HepG2 (cell line): Measurements from ENCODE around the gene RPH3AL. TPM values are rescaled to one million over a fixed set of nuclear protein-coding genes. Genes with fewer than 3 reads are reported as not detected.

Source experiments
- ATAC-seq: fragments of 200-7000 bp; cut with Tn5 transposase; 3 replicates; pipeline ENCODE4 v1.9.1; 2020; ENCODE audit warnings: mild to moderate bottlenecking, moderate library complexity
- BruUV-seq: library from RNA; stranded (reverse); fragments of 400-500 nt; replicated peaks from 2 replicates; lab custom pipeline; 2021; lab: Mats Ljungman, UMichigan
- CTCF ChIA-PET: fragments of 300-600 bp; formaldehyde crosslinking; extraction: SDS; loops from one replicate; lab custom pipeline; 2021; ENCODE audit warnings: low total read pairs, inconsistent platforms, low intra/inter-chr PET ratio; lab: Yijun Ruan, JAX
- POLR2A ChIA-PET: fragments of 350-600 bp; sonication (Branson Sonifier 250); formaldehyde crosslinking; loops from one replicate; lab custom pipeline; 2020; ENCODE audit warnings: antibody characterized with exemption, inconsistent platforms; lab: Yijun Ruan, JAX
- DNase-seq: peaks from one replicate; pipeline ENCODE4 v3.0.0-alpha.2; 2015; ENCODE audit warnings: low spot score
- FAIRE-seq: peaks from 3 replicates; lab custom pipeline; 2011; peaks lifted over from hg19 to GRCh38; lab: Jason Lieb, UNC
- H2AFZ ChIP-seq: one replicate; pipeline ENCODE4 v1.6.1; 2011; ENCODE audit warnings: low read length, inconsistent platforms
- H3K27ac ChIP-seq: fragments of 300-600 bp; 3 replicates; pipeline ENCODE4 v1.8.0; 2011; ENCODE audit warnings: mixed run types, mild to moderate bottlenecking, mixed read lengths, low read length, inconsistent platforms; ENCODE audit not compliant: insufficient read depth; ENCODE audit errors: extremely low read length
- H3K27me3 ChIP-seq, 2 experiments: fragments of 200-600 bp in 1 of 2; 2 replicates in 1 of 2; 3 replicates in 1 of 2; pipeline versions ENCODE4 v1.6.0 to v1.8.0; 2011; ENCODE audit warnings: low read length in 2 of 2, mild to moderate bottlenecking in 2 of 2, moderate library complexity in 2 of 2, inconsistent platforms in 1 of 2; ENCODE audit not compliant: insufficient read depth in 2 of 2, control insufficient read depth in 1 of 2
- H3K36me3 ChIP-seq, 2 experiments: fragments of 200-600 bp in 1 of 2; replicated peaks in 1 of 2; 2 replicates in 1 of 2; 3 replicates in 1 of 2; pipeline versions ENCODE4 v1.5.1 to v1.8.0; 2011; ENCODE audit warnings: low read length in 2 of 2, inconsistent platforms in 1 of 2; ENCODE audit not compliant: insufficient read depth in 2 of 2, control insufficient read depth in 1 of 2
- H3K4me1 ChIP-seq: 2 replicates; pipeline ENCODE4 v1.5.1; 2012; ENCODE audit warnings: low read length, inconsistent platforms; ENCODE audit not compliant: insufficient read depth
- H3K4me2 ChIP-seq: 2 replicates; pipeline ENCODE4 v1.6.0; 2011; ENCODE audit warnings: low read depth, low read length, inconsistent platforms
- H3K4me3 ChIP-seq, 3 experiments: fragments of 200-600 bp in 1 of 3; sonication (generic), shearing (Covaris generic) in 1 of 3; replicated peaks in 1 of 3; 2 replicates each; pipeline ENCODE4 v1.5.1; 2011 to 2016; ENCODE audit warnings: low read length in 3 of 3, inconsistent platforms in 2 of 3, low read depth in 2 of 3, mild to moderate bottlenecking in 2 of 3, control low read depth in 1 of 3, mixed read lengths in 1 of 3; ENCODE audit not compliant: insufficient read depth in 1 of 3
- H3K79me2 ChIP-seq: one replicate; pipeline ENCODE4 v1.6.1; 2011; ENCODE audit warnings: low read length, inconsistent platforms; ENCODE audit not compliant: insufficient read depth
- H3K9ac ChIP-seq: 2 replicates; pipeline ENCODE4 v1.6.0; 2011; ENCODE audit warnings: mild to moderate bottlenecking, low read depth, low read length, inconsistent platforms; ENCODE audit not compliant: insufficient read depth
- H3K9me3 ChIP-seq: 2 replicates; pipeline ENCODE4 v1.5.1; 2012; ENCODE audit warnings: mild to moderate bottlenecking, low read length
- H4K20me1 ChIP-seq: 2 replicates; pipeline ENCODE4 v1.6.0; 2011; ENCODE audit warnings: inconsistent platforms, mild to moderate bottlenecking, low read length, moderate library complexity; ENCODE audit not compliant: insufficient read depth
- BORCS8-MEF2B ChIP-seq: sonication (generic); formaldehyde crosslinking; IDR thresholded peaks from 2 replicates; pipeline ENCODE4 v1.8.0; 2022; ENCODE audit warnings: mild to moderate bottlenecking, missing genetic modification reagents
- TBX2 ChIP-seq: sonication (generic); formaldehyde crosslinking; IDR thresholded peaks from 2 replicates; pipeline ENCODE4 v1.5.0; 2020; ENCODE audit warnings: missing genetic modification reagents, mild to moderate bottlenecking, borderline replicate concordance
- ZNF280B ChIP-seq: sonication (generic); formaldehyde crosslinking; IDR thresholded peaks from 2 replicates; pipeline ENCODE4 v1.5.0; 2020; ENCODE audit warnings: missing genetic modification reagents, mild to moderate bottlenecking, borderline replicate concordance
- ZNF496 ChIP-seq: sonication (generic); formaldehyde crosslinking; IDR thresholded peaks from 2 replicates; pipeline ENCODE4 v1.8.1; 2023; ENCODE audit warnings: mild to moderate bottlenecking, moderate library complexity, missing genetic modification reagents; ENCODE audit not compliant: insufficient replicate concordance
- WGBS: methylation state at CpG from one replicate; pipeline ENCODE4 v1.1.6; 2017; ENCODE audit warnings: low lambda C conversion rate; 5-methylcytosine and 5-hydroxymethylcytosine counted together
- in situ Hi-C: cut with HindIII; loops from 2 replicates; pipeline ENCODE4 v1.10.0; 2017; ENCODE audit warnings: low pct_unique_long_range_greater_than_20kb; ENCODE audit not compliant: extremely low pct_ligation_motif_present
- intact Hi-C: fragments of 100-400 bp; cut with micrococcal nuclease; formaldehyde crosslinking; loops from one replicate; pipeline ENCODE4 v1.10.0; 2022; ENCODE audit not compliant: unreplicated experiment
- polyA plus RNA-seq, 8 experiments: library from polyadenylated mRNA; depleted of rRNA in 3 of 8; stranded (reverse) in 7 of 8; unstranded in 1 of 8; fragments of >200 nt; fragmentation: Illumina TruSeq in 4 of 8; extraction: Trizol in 4 of 8; gene quantifications; 2 replicates each; pipeline versions ENCODE4 v1.2.1 to v1.2.3, GENCODE V29; 2011 to 2016; ENCODE audit warnings: low read depth in 4 of 8, missing spikeins in 1 of 8, mixed read lengths in 1 of 8; ENCODE audit not compliant: insufficient read depth in 1 of 8
- total RNA-seq, 5 experiments: library from RNA; depleted of rRNA; stranded (reverse); fragments of >200 nt; fragmentation: Illumina TruSeq; extraction: Trizol; gene quantifications; 2 replicates each; pipeline ENCODE4 v1.2.3, GENCODE V29; 2016; ENCODE audit warnings: low read depth in 1 of 5
- TF ChIP-seq, protein P1 (sequence below), 2 experiments: sonication (generic) in 1 of 2; formaldehyde crosslinking in 1 of 2; IDR thresholded peaks; 2 replicates each; pipeline versions ENCODE4 v1.6.1 to v1.9.0; 2014 to 2022; ENCODE audit warnings: antibody characterized with exemption in 1 of 2, borderline replicate concordance in 1 of 2, inconsistent platforms in 1 of 2, low read depth in 1 of 2, missing genetic modification reagents in 1 of 2

RPH3AL gene
- total and polyA plus RNA-seq, 2 of the 13 experiments (the other 11 are each of a cell fraction or from before 2014, with no cell fraction given): 7.8 to 16.4 TPM

- TF ChIP-seq, protein P1, sequence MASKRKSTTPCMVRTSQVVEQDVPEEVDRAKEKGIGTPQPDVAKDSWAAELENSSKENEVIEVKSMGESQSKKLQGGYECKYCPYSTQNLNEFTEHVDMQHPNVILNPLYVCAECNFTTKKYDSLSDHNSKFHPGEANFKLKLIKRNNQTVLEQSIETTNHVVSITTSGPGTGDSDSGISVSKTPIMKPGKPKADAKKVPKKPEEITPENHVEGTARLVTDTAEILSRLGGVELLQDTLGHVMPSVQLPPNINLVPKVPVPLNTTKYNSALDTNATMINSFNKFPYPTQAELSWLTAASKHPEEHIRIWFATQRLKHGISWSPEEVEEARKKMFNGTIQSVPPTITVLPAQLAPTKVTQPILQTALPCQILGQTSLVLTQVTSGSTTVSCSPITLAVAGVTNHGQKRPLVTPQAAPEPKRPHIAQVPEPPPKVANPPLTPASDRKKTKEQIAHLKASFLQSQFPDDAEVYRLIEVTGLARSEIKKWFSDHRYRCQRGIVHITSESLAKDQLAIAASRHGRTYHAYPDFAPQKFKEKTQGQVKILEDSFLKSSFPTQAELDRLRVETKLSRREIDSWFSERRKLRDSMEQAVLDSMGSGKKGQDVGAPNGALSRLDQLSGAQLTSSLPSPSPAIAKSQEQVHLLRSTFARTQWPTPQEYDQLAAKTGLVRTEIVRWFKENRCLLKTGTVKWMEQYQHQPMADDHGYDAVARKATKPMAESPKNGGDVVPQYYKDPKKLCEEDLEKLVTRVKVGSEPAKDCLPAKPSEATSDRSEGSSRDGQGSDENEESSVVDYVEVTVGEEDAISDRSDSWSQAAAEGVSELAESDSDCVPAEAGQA (IDR thresholded peaks at IDR 0.05; ENCODE audit: low read depth): 0 out of 2 replicates have a peak, but pooled peaks have one; percentile 5
- TF ChIP-seq, protein P1 (CRISPR knock-in tag; IDR thresholded peaks at IDR 0.05; ENCODE audit: borderline replicate concordance): no peak
- TF ChIP-seq TBX2 (CRISPR knock-in tag) (peak; percentile 33; the same call in 1 of the 2 replicates), BORCS8-MEF2B (0 out of 2 replicates have a peak, but pooled peaks have one; percentile 35)
These were observed 159.2 kb downstream of the RPH3AL start (continued) for GRCh38 chr17:193426-193810.

DNA sequence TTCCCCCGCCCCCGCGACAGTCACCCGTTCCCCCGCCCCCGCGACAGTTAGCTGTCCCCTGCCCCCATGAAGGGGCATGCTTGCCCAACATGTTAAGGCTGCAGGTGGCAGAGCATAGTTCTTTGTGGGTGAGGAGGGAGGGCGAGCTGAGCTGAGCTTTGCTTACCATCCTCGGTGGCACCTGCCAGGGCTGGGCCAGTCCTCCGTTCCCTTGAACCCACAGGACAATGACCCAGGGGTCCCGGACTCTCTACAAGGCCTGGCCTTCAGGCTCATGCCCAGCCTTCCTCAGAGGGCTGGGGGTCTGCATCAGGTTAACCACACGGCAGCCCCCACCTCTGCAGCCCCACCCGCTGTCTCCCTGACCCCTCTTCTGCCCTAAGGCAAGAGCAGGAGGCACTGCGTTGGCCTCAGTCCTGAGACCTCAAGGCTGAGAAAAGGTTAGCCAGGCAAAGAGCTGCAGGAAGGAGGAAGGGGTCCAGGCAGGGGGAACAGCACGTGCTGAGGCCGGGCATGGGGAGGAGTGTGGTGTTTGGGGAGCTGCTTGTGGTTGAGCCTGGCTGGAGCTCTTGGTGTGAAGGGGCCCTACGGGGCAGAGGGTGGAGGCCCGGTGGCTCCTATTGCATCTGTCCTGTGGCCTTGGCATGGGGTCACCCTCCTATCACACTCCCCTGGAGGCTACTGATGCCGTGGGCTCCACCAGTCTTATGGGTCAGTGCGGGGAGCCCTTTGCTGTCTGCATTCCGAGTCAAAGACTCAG, 159.8 kb downstream of the RPH3AL start:
- peak; percentile 20 for ATAC-seq
- no peak overlapping the region for H3K27ac ChIP-seq
- intact Hi-C loops: no loop called here
- CTCF ChIA-PET: no interaction called here
- no peak for FAIRE-seq
- no peaks in the 10 kb centered on the region for H3K36me3 ChIP-seq
- H3K4me2 ChIP-seq: peak overlapping the region; percentile 82; the same call in 1 of the 2 replicates
- POLR2A ChIA-PET: no interaction called here
- DNase-seq: no peak
- WGBS: 80% methylated on average over 15 of the region's 21 CpGs
- in situ Hi-C loops: no loop called here
- H3K4me3 ChIP-seq: no peak overlapping the region; a peak in 1 of 6 replicates
- no peaks in the 10 kb centered on the region for H3K9me3 ChIP-seq
- TF ChIP-seq ZNF280B (CRISPR knock-in tag) (peak; percentile 12; the same call in 1 of the 2 replicates), ZNF496 (CRISPR knock-in tag) (no peak)
- peaks cover 0 to 5% of the 10 kb centered on the region in 2 experiments; a peak in 1 of 5 replicates for H3K27me3 ChIP-seq
- no TSS peak for BruUV-seq
- no peak overlapping the region for H2AFZ ChIP-seq
- no peak overlapping the region for H3K9ac ChIP-seq
- H4K20me1 ChIP-seq: no peaks in the 10 kb centered on the region
- no peaks in the 10 kb centered on the region for H3K79me2 ChIP-seq
- H3K4me1 ChIP-seq: peaks cover 21% of the 10 kb centered on the region
